ENCODE measurements around the gene UGT1A8. TPM values are rescaled to one million over a fixed set of nuclear protein-coding genes. Genes with fewer than 3 reads are reported as not detected.

Gene UGT1A8
- total and polyA plus RNA-seq, 9 of the 15 experiments (the other 6 are each of a cell fraction or from before 2014, with no cell fraction given), result 0.04 TPM; not detected in 8

GRCh38 chr2:233798335-233799086, 181.1 kb downstream of the UGT1A8 start:
- BruUV-seq (replicated peaks), result no TSS peak
- FAIRE-seq, result no peak
- no peak for TF ChIP-seq TSHZ1 (CRISPR knock-in tag; IDR thresholded peaks at IDR 0.05)
- TF ChIP-seq ZNF518B (CRISPR knock-in tag; IDR thresholded peaks at IDR 0.05), result no peak
- no peak for TF ChIP-seq SIN3A (IDR thresholded peaks at IDR 0.05; ENCODE audit: borderline replicate concordance in 2 of 2, control insufficient read depth in 1 of 2, low read depth in 2 of 2, low read length in 2 of 2)
- TF ChIP-seq SRSF7 (optimal IDR thresholded peaks at IDR 0.05; ENCODE audit: low read depth, low read length), result no peak
- no peak for TF ChIP-seq CREBBP (IDR thresholded peaks at IDR 0.05; ENCODE audit: low read depth, low read length)
- no peak for TF ChIP-seq ATF4 (CRISPR knock-in tag; IDR thresholded peaks at IDR 0.05)
- TF ChIP-seq CLOCK (CRISPR knock-in tag; IDR thresholded peaks at IDR 0.05; ENCODE audit: borderline replicate concordance), result no peak
- no peak for TF ChIP-seq PHF8 (IDR thresholded peaks at IDR 0.05; ENCODE audit: borderline replicate concordance, low read length)

More at GRCh38 chr2:233798335-233799086, 181.1 kb downstream of the UGT1A8 start:
- no peaks in the 10 kb centered on the region for H3K36me3 ChIP-seq (ENCODE audit: control insufficient read depth, insufficient read depth, low read length)
- POLR2A ChIA-PET, result interaction anchor here (0.6 to 0.7 kb wide), 2 partner anchors 19 to 203 kb away, joined by 3 to 4 read pairs; no protein-coding TSS in a partner anchor
- no peaks in the 10 kb centered on the region for H3K9me1 ChIP-seq (ENCODE audit: control insufficient read depth, insufficient read depth, low read length)
- H3K79me2 ChIP-seq (ENCODE audit: control insufficient read depth, insufficient read depth, low read length), result no peaks in the 10 kb centered on the region
- H3K27ac ChIP-seq (ENCODE audit: extremely low read depth, low read depth, low read length), result no peak overlapping the region
- intact Hi-C loops (cut with micrococcal nuclease) (no loop called here), in situ Hi-C loops (cut with MboI) (no loop called here)
- no peak overlapping the region for H3K9ac ChIP-seq (ENCODE audit: insufficient read depth in 1 of 2, low read depth in 2 of 2, low read length in 2 of 2)
- H3K4me2 ChIP-seq (ENCODE audit: insufficient read depth, low read length), result no peak overlapping the region
- H4K20me1 ChIP-seq (replicated peaks; ENCODE audit: control insufficient read depth, insufficient read depth, low read length), result no peaks in the 10 kb centered on the region
- DNase-seq (ENCODE audit: extremely low read depth in 1 of 4, low spot score in 3 of 4) (no peak), ATAC-seq (no peak)
- H2AFZ ChIP-seq (ENCODE audit: low read depth, low read length), result no peak overlapping the region
- no peaks in the 10 kb centered on the region for H3K9me3 ChIP-seq (replicated peaks; ENCODE audit: control insufficient read depth, insufficient read depth, low read depth, low read length)
- no peaks in the 10 kb centered on the region; a peak in 1 of 5 replicates for H3K4me1 ChIP-seq (replicated peaks in 1 of 2; ENCODE audit: control insufficient read depth in 2 of 2, insufficient read depth in 2 of 2, low read length in 2 of 2)
- peaks cover 0 to 14% of the 10 kb centered on the region in 2 experiments; a peak in 2 of 5 replicates for H3K27me3 ChIP-seq (ENCODE audit: control insufficient read depth in 2 of 2, insufficient read depth in 2 of 2, low read length in 2 of 2)
- CTCF ChIA-PET (ENCODE audit: low intra/inter-chr PET ratio), result no interaction called here
- no peak overlapping the region for H3K4me3 ChIP-seq
- WGBS (ENCODE audit: insufficient coverage, low coverage, missing lambda C conversion rate), result 1% methylated on average over 11 of the region's 14 CpGs
